ENCODE measurements around the gene BCDIN3D.
"Not testable (repeated sequence)": the region's sequence is repeated elsewhere in the genome, so short reads cannot be mapped to it uniquely, and the experiment has no call there.

The BCDIN3D gene

GRCh38 chr12:49855890-49856289 lies 13.0 kb upstream of the BCDIN3D start:
- not testable (repeated sequence) for DNase-seq

- DNase-seq, result no peak
These were observed 12.1 kb upstream of the BCDIN3D start for GRCh38 chr12:49854976-49855375.

GRCh38 chr12:49853671-49854070 lies 10.8 kb upstream of the BCDIN3D start:
- no peak for DNase-seq

GRCh38 chr12:49847161-49847560 lies 4.3 kb upstream of the BCDIN3D start:
- no peak for DNase-seq

- no peak for DNase-seq
These were observed 3.1 kb upstream of the BCDIN3D start for GRCh38 chr12:49846032-49846431.

- DNase-seq, result no peak
These were observed 1.1 kb upstream of the BCDIN3D start for GRCh38 chr12:49843876-49844437.

GRCh38 chr12:49843411-49843810 lies 505 bp upstream of the BCDIN3D start:
- DNase-seq, result no peak

GRCh38 chr12:49838973-49839633 lies 3.8 kb downstream of the BCDIN3D start:
- DNase-seq, result peak; percentile 55

GRCh38 chr12:49832836-49833421 lies 10.0 kb downstream of the BCDIN3D start:
- DNase-seq, result no peak

GRCh38 chr12:49831717-49832116 lies 11.2 kb downstream of the BCDIN3D start:
- no peak for DNase-seq

- DNase-seq, result peak; percentile 98
These were observed 14.5 kb downstream of the BCDIN3D start, which contains the start of gene NCKAP5L for GRCh38 chr12:49828133-49829091. TSS of gene NCKAP5L (minus strand) at chr12:49828413. CDS start at chr12:49804044, 24,369 bp downstream.

- DNase-seq, result peak; percentile 89
These were observed 15.4 kb downstream of the BCDIN3D start for GRCh38 chr12:49827401-49828099.

GRCh38 chr12:49827051-49827400 lies 15.9 kb downstream of the BCDIN3D start:
- no peak for DNase-seq

GRCh38 chr12:49825971-49826421 lies 16.9 kb downstream of the BCDIN3D start:
- DNase-seq, result peak; percentile 47

GRCh38 chr12:49825360-49825970 lies 17.4 kb downstream of the BCDIN3D start:
- peak; percentile 61 for DNase-seq

GRCh38 chr12:49824895-49825294 lies 18.0 kb downstream of the BCDIN3D start:
- DNase-seq, result no peak

GRCh38 chr12:49824416-49824815 lies 18.5 kb downstream of the BCDIN3D start:
- DNase-seq, result no peak

- no peak for DNase-seq
These were observed 19.0 kb downstream of the BCDIN3D start for GRCh38 chr12:49823951-49824350.

- no peak for DNase-seq
These were observed 19.6 kb downstream of the BCDIN3D start for GRCh38 chr12:49823350-49823749.

- DNase-seq, result no peak
These were observed 21.3 kb downstream of the BCDIN3D start for GRCh38 chr12:49821373-49822287.

- no peak for DNase-seq
These were observed 23.1 kb downstream of the BCDIN3D start for GRCh38 chr12:49819786-49820185.
